Loucy (cell line): Measurements from ENCODE around the gene GRPEL1.

Experiments
- H2AFZ ChIP-seq: fragments of 200-600 bp; sonication (generic); 2 replicates; pipeline ENCODE4 v1.6.0; 2016; ENCODE audit warnings: antibody characterized with exemption, mild to moderate bottlenecking, low read length, moderate library complexity
- H3F3A ChIP-seq: fragments of 200-600 bp; 2 replicates; pipeline ENCODE4 v1.6.0; 2016; ENCODE audit warnings: antibody characterized with exemption, low read depth, mild to moderate bottlenecking
- H3K27me3 ChIP-seq: fragments of 200-600 bp; sonication (generic); 2 replicates; pipeline ENCODE4 v1.6.1; 2014; ENCODE audit warnings: low read length, mild to moderate bottlenecking; ENCODE audit not compliant: insufficient read depth, poor library complexity, severe bottlenecking
- H3K36me3 ChIP-seq: fragments of 200-600 bp; sonication (generic); 2 replicates; pipeline ENCODE4 v1.6.1; 2016; ENCODE audit warnings: low read length; ENCODE audit not compliant: insufficient read depth
- H3K4me1 ChIP-seq: fragments of 200-600 bp; sonication (generic); 2 replicates; pipeline ENCODE4 v1.5.1; 2014; ENCODE audit warnings: low read length, mild to moderate bottlenecking; ENCODE audit not compliant: insufficient read depth, poor library complexity, severe bottlenecking
- H3K4me2 ChIP-seq: fragments of 200-600 bp; sonication (generic); 2 replicates; pipeline ENCODE4 v1.6.0; 2014; ENCODE audit warnings: antibody characterized with exemption, low read length, low read depth, mild to moderate bottlenecking; ENCODE audit not compliant: poor library complexity, severe bottlenecking
- H3K4me3 ChIP-seq: fragments of 200-600 bp; sonication (generic); 2 replicates; pipeline ENCODE4 v1.5.1; 2014; ENCODE audit warnings: low read length, mild to moderate bottlenecking, mixed read lengths; ENCODE audit not compliant: poor library complexity, severe bottlenecking
- H3K79me2 ChIP-seq: fragments of 200-600 bp; sonication (generic); 2 replicates; pipeline ENCODE4 v1.6.1; 2014; ENCODE audit warnings: low read length; ENCODE audit not compliant: insufficient read depth
- H3K9ac ChIP-seq: fragments of 200-600 bp; sonication (generic); 2 replicates; pipeline ENCODE4 v1.6.0; 2014; ENCODE audit warnings: mild to moderate bottlenecking, low read depth, low read length, moderate library complexity; ENCODE audit not compliant: poor library complexity, severe bottlenecking
- H3K9me2 ChIP-seq: fragments of 200-600 bp; sonication (generic); replicated peaks from 2 replicates; pipeline ENCODE4 v1.6.1; 2016; ENCODE audit warnings: low read depth, low read length, mixed read lengths
- H3K9me3 ChIP-seq: fragments of 200-600 bp; sonication (generic); 2 replicates; pipeline ENCODE4 v1.6.1; 2014; ENCODE audit warnings: mild to moderate bottlenecking, antibody characterized with exemption, low read length, low read depth; ENCODE audit not compliant: insufficient read depth
- H4K20me1 ChIP-seq: fragments of 200-600 bp; sonication (generic); 2 replicates; pipeline ENCODE4 v1.6.0; 2014; ENCODE audit warnings: antibody characterized with exemption, low read length, mild to moderate bottlenecking; ENCODE audit not compliant: insufficient read depth, poor library complexity, severe bottlenecking
- EZH2phosphoT487 ChIP-seq: fragments of 200-600 bp; IDR thresholded peaks from 2 replicates; pipeline ENCODE4 v1.6.1; 2018; ENCODE audit warnings: antibody characterized with exemption, mild to moderate bottlenecking, moderate library complexity, borderline replicate concordance
- TF ChIP-seq, protein P1 (sequence below): fragments of 200-600 bp; sonication (generic); conservative IDR thresholded peaks from 2 replicates; pipeline ENCODE4 v1.5.1; 2014; ENCODE audit warnings: mild to moderate bottlenecking, antibody characterized with exemption, low read length

The GRPEL1 gene

DNA sequence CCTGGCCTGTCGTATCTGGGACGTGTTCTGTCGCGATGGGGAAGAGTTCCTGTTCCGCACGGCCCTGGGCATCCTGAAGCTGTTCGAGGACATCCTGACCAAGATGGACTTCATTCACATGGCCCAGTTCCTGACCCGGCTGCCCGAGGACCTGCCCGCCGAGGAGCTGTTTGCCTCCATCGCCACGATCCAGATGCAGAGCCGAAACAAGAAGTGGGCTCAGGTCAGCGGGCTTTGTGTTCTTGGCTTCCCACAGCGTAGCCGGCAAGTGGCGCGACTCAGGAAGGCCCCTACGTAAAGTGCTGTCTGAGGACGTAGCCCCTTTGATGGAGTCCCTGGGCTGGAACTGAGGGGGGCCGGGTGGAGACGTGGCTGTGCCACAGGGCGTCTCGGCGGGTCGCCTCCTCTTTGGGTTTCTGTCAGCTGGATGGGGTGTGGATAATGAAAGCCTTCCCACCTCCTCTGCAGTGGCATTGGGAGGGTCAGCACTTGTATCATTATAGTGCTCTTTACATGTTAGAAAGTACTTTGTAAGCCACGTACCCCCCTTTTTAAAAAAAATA lies 42.7 kb downstream of the GRPEL1 start:
- H3K36me3 ChIP-seq = peaks cover 43% of the 10 kb centered on the region; the same call in 1 of the 2 replicates
- TF ChIP-seq EZH2phosphoT487 = no peak
- TF ChIP-seq, protein P1, sequence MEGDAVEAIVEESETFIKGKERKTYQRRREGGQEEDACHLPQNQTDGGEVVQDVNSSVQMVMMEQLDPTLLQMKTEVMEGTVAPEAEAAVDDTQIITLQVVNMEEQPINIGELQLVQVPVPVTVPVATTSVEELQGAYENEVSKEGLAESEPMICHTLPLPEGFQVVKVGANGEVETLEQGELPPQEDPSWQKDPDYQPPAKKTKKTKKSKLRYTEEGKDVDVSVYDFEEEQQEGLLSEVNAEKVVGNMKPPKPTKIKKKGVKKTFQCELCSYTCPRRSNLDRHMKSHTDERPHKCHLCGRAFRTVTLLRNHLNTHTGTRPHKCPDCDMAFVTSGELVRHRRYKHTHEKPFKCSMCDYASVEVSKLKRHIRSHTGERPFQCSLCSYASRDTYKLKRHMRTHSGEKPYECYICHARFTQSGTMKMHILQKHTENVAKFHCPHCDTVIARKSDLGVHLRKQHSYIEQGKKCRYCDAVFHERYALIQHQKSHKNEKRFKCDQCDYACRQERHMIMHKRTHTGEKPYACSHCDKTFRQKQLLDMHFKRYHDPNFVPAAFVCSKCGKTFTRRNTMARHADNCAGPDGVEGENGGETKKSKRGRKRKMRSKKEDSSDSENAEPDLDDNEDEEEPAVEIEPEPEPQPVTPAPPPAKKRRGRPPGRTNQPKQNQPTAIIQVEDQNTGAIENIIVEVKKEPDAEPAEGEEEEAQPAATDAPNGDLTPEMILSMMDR = no peak
- H3K9me3 ChIP-seq = no peaks in the 10 kb centered on the region
- no peaks in the 10 kb centered on the region for H3K27me3 ChIP-seq
- H3K4me2 ChIP-seq = no peak overlapping the region
- H3K9me2 ChIP-seq = no peaks in the 10 kb centered on the region
- H3K9ac ChIP-seq = no peak overlapping the region
- no peaks in the 10 kb centered on the region for H4K20me1 ChIP-seq
- no peaks in the 10 kb centered on the region for H3K4me1 ChIP-seq
- H2AFZ ChIP-seq = no peak overlapping the region
- no peak overlapping the region for H3K4me3 ChIP-seq
- H3F3A ChIP-seq = no peaks in the 10 kb centered on the region
- H3K79me2 ChIP-seq = no peaks in the 10 kb centered on the region

GRCh38 chr4:7024336-7024890 lies 43.5 kb downstream of the GRPEL1 start:
- no peak for TF ChIP-seq EZH2phosphoT487
- TF ChIP-seq, protein P1 = no peak
- Histone ChIP-seq H3K4me1 (no peaks in the 10 kb centered on the region), H3K4me3 (no peak overlapping the region), H4K20me1 (no peaks in the 10 kb centered on the region), H3K36me3 (peaks cover 41% of the 10 kb centered on the region; the same call in 1 of the 2 replicates), H3K27me3 (no peaks in the 10 kb centered on the region), H3K4me2 (no peak overlapping the region), H3K9me2 (no peaks in the 10 kb centered on the region), H3F3A (no peaks in the 10 kb centered on the region), H3K79me2 (no peaks in the 10 kb centered on the region), H3K9me3 (no peaks in the 10 kb centered on the region), H3K9ac (no peak overlapping the region), H2AFZ (no peak overlapping the region)

DNA sequence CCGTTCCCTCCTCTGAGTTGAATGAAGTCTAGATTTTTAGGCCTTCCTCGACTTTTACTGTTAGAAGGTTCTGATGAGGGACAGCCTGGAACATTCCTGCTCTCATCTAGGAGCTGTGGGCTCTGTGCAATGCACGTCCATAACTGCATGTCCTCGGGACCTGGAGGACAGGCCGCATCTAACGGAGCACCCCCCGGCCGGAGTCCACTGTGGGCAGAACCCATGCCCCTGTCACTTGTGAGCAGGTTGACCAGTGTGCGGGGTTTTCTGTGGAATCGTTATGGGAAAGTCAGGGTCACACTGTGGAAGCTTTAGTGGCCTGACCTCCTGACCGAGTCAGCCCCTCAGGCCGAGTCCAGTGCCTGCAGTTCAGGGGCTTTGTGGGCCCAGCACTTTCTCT lies 44.0 kb downstream of the GRPEL1 start:
- no peak overlapping the region for H3K4me2 ChIP-seq
- no peaks in the 10 kb centered on the region for H3K79me2 ChIP-seq
- H3K9ac ChIP-seq = no peak overlapping the region
- H3K4me1 ChIP-seq = no peaks in the 10 kb centered on the region
- peaks cover 39% of the 10 kb centered on the region; the same call in 1 of the 2 replicates for H3K36me3 ChIP-seq
- no peaks in the 10 kb centered on the region for H3K27me3 ChIP-seq
- no peaks in the 10 kb centered on the region for H4K20me1 ChIP-seq
- H3F3A ChIP-seq = no peaks in the 10 kb centered on the region
- no peak overlapping the region for H3K4me3 ChIP-seq
- no peak overlapping the region for H2AFZ ChIP-seq
- H3K9me2 ChIP-seq = no peaks in the 10 kb centered on the region
- no peaks in the 10 kb centered on the region for H3K9me3 ChIP-seq
- TF ChIP-seq EZH2phosphoT487 = no peak
- TF ChIP-seq, protein P1 = no peak
